OCI-LY1 (cell line): ENCODE measurements around the gene RAI2.

Source experiments
- CTCF ChIP-seq: fragments of 200-600 bp; sonication (generic), shearing (Covaris generic); IDR thresholded peaks from 2 replicates; pipeline ENCODE4 v1.5.1; 2017; ENCODE audit warnings: mild to moderate bottlenecking, antibody characterized with exemption, low read length, moderate library complexity, mixed read lengths
- EZH2 ChIP-seq: fragments of 200-600 bp; sonication (generic), shearing (Covaris generic); IDR thresholded peaks from 2 replicates; pipeline ENCODE4 v1.8.0; 2017; ENCODE audit warnings: borderline replicate concordance, mixed run types, mild to moderate bottlenecking, antibody characterized with exemption, low read length, moderate library complexity, mixed read lengths

- no peak for TF ChIP-seq CTCF
- TF ChIP-seq EZH2 = no peak
Measured at GRCh38 chrX:17848545-17849265, 12.4 kb downstream of the RAI2 start.
